SU-DHL-6 (cell line): ENCODE results near the gene RASSF10.

Experiments used
- EZH2phosphoT487 ChIP-seq: fragments of 200-600 bp; sonication (generic), shearing (Covaris generic); conservative IDR thresholded peaks from 2 replicates; pipeline ENCODE4 v1.6.1; 2018; ENCODE audit warnings: mild to moderate bottlenecking, antibody characterized with exemption, low read length, moderate library complexity, mixed read lengths
- TF ChIP-seq, protein P1 (sequence below): fragments of 200-600 bp; sonication (generic); IDR thresholded peaks from one replicate; pipeline ENCODE4 v1.5.1; 2017; ENCODE audit warnings: antibody characterized with exemption, mild to moderate bottlenecking, low read length, moderate library complexity; ENCODE audit not compliant: insufficient read depth, poor library complexity, severe bottlenecking

DNA sequence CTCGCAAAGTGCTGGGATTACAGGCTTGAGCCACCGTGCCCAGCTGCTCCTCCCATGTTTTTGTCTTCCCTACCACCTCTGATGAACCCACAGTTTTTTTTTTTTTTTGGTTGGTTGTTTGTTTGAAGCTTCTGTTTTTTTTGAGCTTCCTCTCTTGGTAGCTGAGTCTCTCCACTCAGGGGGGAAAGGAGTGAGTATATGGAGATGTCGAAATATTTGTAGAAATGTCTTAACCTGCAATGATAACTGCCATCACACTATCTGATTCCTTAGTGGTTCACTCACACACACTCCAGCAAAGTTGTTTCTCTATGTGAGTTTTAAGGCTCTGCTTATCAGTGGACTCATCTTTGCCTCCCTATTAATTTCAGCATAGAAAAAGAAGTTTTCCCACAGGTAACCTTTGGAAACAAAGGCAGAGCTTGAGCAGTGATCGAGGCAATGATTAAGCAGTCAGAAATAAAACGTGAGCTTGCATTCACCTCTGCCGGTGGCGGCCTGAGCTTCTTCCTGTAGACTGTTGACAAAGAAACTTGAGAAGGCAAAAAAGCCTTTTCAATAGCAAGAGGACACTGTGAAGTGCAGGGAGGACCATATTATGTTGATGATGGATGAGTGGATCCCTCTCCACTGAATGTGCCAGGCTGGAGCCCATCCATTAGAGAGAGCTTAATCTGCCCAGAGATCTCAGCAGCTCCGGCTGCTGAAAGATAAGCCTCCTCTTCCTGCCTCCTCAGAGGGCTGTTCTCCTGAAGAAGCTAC lies 29.0 kb upstream of the RASSF10 start:
- TF ChIP-seq, protein P1, sequence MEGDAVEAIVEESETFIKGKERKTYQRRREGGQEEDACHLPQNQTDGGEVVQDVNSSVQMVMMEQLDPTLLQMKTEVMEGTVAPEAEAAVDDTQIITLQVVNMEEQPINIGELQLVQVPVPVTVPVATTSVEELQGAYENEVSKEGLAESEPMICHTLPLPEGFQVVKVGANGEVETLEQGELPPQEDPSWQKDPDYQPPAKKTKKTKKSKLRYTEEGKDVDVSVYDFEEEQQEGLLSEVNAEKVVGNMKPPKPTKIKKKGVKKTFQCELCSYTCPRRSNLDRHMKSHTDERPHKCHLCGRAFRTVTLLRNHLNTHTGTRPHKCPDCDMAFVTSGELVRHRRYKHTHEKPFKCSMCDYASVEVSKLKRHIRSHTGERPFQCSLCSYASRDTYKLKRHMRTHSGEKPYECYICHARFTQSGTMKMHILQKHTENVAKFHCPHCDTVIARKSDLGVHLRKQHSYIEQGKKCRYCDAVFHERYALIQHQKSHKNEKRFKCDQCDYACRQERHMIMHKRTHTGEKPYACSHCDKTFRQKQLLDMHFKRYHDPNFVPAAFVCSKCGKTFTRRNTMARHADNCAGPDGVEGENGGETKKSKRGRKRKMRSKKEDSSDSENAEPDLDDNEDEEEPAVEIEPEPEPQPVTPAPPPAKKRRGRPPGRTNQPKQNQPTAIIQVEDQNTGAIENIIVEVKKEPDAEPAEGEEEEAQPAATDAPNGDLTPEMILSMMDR = no peak
- no peak for TF ChIP-seq EZH2phosphoT487
